Prostate gland (tissue), 2 donors: Measurements from ENCODE around the gene FOXO4. TPM values are rescaled to one million over a fixed set of nuclear protein-coding genes. Genes with fewer than 3 reads are reported as not detected.
A peak's percentile ranks its signal among the peaks of the same experiment; 100 is the strongest.

Experiments used
- DNase-seq: peaks from one replicate; pipeline ENCODE4 v3.0.0-alpha.2; 2019; ENCODE audit warnings: low spot score
- H3K27ac ChIP-seq, 2 donors: fragments of 200-600 bp; sonication (generic); 2 replicates each; pipeline ENCODE4 v1.5.1; 2017 to 2019
- H3K27me3 ChIP-seq: fragments of 200-600 bp; sonication (generic); replicated peaks from 2 replicates; pipeline ENCODE4 v1.5.1; 2019; ENCODE audit not compliant: insufficient read depth
- H3K36me3 ChIP-seq, 2 donors: fragments of 200-600 bp; sonication (generic); 1 replicate in 1 of 2; 2 replicates in 1 of 2; pipeline versions ENCODE4 v1.5.1 to v1.8.1; 2017 to 2019
- H3K4me1 ChIP-seq: fragments of 200-600 bp; sonication (generic); replicated peaks from 2 replicates; pipeline ENCODE4 v1.5.1; 2019
- H3K4me3 ChIP-seq, 2 donors: fragments of 200-600 bp; sonication (generic); 2 replicates each; pipeline ENCODE4 v1.5.1; 2017 to 2019
- H3K9me3 ChIP-seq: fragments of 200-600 bp; sonication (generic); 2 replicates; pipeline ENCODE4 v1.5.1; 2017
- CTCF ChIP-seq, 4 experiments: fragments of 200-600 bp in 2 of 4; fragments of 450-650 bp in 2 of 4; sonication (generic) in 2 of 4; IDR thresholded peaks; 1 replicate in 3 of 4; 2 replicates in 1 of 4; pipeline ENCODE4 v1.5.1; 2016 to 2019; ENCODE audit warnings: antibody characterized with exemption in 4 of 4, mild to moderate bottlenecking in 2 of 4, moderate library complexity in 2 of 4
- POLR2A ChIP-seq: fragments of 450-650 bp; IDR thresholded peaks from one replicate; pipeline ENCODE4 v1.6.1; 2016; ENCODE audit warnings: antibody characterized with exemption, mild to moderate bottlenecking
- POLR2AphosphoS5 ChIP-seq: sonication (generic); formaldehyde crosslinking; IDR thresholded peaks from one replicate; pipeline ENCODE4 v1.6.1; 2017; ENCODE audit warnings: antibody characterized with exemption
- WGBS: methylation state at CpG from one replicate; pipeline ENCODE4 v1.1.5; 2018; 5-methylcytosine and 5-hydroxymethylcytosine counted together
- intact Hi-C: fragments of 100-400 bp; cut with DNase I; formaldehyde crosslinking; loops from one replicate; pipeline ENCODE4 v1.14.2; 2022
- total RNA-seq, 2 donors: library from RNA; depleted of rRNA; stranded (reverse); fragments of >200 nt; gene quantifications; one replicate each; pipeline ENCODE4 v1.1.0, GENCODE V29; 2016

The FOXO4 gene
- total RNA-seq, 2 donors from 2014 or later, result 40.4 to 74.0 TPM

DNA sequence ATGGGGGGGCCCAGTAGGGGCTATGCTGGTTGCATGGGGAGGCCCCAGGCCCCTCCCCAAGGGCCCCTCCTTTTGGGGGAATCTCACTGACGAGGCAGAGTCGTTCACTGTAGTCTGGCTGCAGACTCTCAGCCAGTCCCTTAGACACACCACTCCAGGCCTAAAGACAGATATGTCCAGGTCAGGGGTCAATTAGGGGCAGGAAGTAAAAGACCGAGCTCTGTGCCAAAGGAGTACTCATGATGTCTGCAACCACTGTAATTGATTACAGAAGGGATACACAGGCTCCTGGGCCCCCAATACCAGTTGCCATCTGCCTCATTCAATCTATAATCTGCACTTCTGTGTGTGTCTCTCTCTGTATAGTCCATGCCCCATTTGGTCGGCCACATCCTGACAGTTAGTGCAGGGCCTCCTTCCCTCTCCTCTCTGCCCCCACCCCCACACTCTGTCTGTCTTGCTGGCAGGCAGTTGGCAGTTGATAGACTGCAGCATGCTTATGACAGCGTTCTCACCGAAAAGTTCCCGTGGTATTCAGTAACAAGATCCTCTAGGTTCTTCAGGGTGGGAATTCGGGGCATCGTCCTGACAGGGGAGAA lies 12.2 kb downstream of the FOXO4 start:
- H3K4me1 ChIP-seq, result no peaks in the 10 kb centered on the region
- H3K4me3 ChIP-seq, result no peak overlapping the region
- intact Hi-C loops, result no loop called here
- 30% methylated on average over 6 of the region's 9 CpGs for WGBS
- H3K36me3 ChIP-seq, result no peaks in the 10 kb centered on the region
- TF ChIP-seq POLR2A (no peak), CTCF (IDR thresholded peaks at IDR 0.05) (no peak), POLR2AphosphoS5 (no peak)
- H3K9me3 ChIP-seq, result no peaks in the 10 kb centered on the region
- no peak for DNase-seq
- no peak overlapping the region for H3K27ac ChIP-seq
- H3K27me3 ChIP-seq, result no peaks in the 10 kb centered on the region

DNA sequence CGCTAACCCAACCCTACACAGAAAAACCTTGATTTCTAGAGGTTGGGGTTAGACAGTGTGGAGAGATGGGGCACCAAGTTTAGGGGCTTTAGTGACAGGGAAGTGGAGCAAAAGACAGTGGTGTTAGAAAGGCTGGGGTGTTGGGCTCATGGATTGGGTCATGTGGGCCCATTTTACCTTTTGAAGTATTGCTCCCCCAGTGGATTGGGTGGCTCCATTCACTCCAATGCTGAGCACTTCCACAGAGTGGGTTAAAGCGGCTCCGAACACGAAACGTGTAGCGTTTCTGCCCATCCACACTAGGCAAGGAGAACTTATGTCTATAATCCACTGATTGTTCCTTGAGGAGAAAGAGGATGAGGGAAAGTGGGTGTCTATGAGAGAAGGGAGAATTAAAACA lies 13.4 kb downstream of the FOXO4 start:
- intact Hi-C loops, result no loop called here
- no peaks in the 10 kb centered on the region for H3K9me3 ChIP-seq
- TF ChIP-seq CTCF (IDR thresholded peaks at IDR 0.05) (no peak), POLR2A (no peak), POLR2AphosphoS5 (no peak)
- H3K27ac ChIP-seq, result no peak overlapping the region
- H3K4me1 ChIP-seq, result no peaks in the 10 kb centered on the region
- no peaks in the 10 kb centered on the region for H3K36me3 ChIP-seq
- WGBS, result 91% methylated on average over 6 of the region's 6 CpGs
- no peaks in the 10 kb centered on the region for H3K27me3 ChIP-seq
- H3K4me3 ChIP-seq, result no peak overlapping the region
- DNase-seq, result no peak

- H3K4me1 ChIP-seq, result no peaks in the 10 kb centered on the region
- TF ChIP-seq CTCF (IDR thresholded peaks at IDR 0.05) (no peak), POLR2AphosphoS5 (no peak), POLR2A (peak; percentile 9)
- H3K27ac ChIP-seq, result no peak within 1 kb of the TSS
- H3K36me3 ChIP-seq, result no peaks in the 10 kb centered on the region
- H3K4me3 ChIP-seq, result no peak within 1 kb of the TSS
- intact Hi-C loops, result no loop called here
- no peak for DNase-seq
- no peaks in the 10 kb centered on the region for H3K27me3 ChIP-seq
- 59% methylated on average over 8 of the region's 8 CpGs for WGBS
- H3K9me3 ChIP-seq, result no peaks in the 10 kb centered on the region
Observed at GRCh38 chrX:71111141-71111843, 15.6 kb downstream of the FOXO4 start, which contains the start of gene IL2RG. Gene IL2RG, minus strand, starts transcription at chrX:71111577. Its CDS starts 38 bp downstream, at chrX:71111539.

- no peaks in the 10 kb centered on the region for H3K4me1 ChIP-seq
- H3K36me3 ChIP-seq, result no peaks in the 10 kb centered on the region
- TF ChIP-seq POLR2A, result no peak
- no peak overlapping the region for H3K4me3 ChIP-seq
- no peak overlapping the region for H3K27ac ChIP-seq
- H3K9me3 ChIP-seq, result no peaks in the 10 kb centered on the region
- 67% methylated on average over 5 of the region's 5 CpGs for WGBS
- no peaks in the 10 kb centered on the region for H3K27me3 ChIP-seq
- intact Hi-C loops, result no loop called here
- DNase-seq, result no peak
Observed at GRCh38 chrX:71111921-71112431, 16.3 kb downstream of the FOXO4 start.

DNA sequence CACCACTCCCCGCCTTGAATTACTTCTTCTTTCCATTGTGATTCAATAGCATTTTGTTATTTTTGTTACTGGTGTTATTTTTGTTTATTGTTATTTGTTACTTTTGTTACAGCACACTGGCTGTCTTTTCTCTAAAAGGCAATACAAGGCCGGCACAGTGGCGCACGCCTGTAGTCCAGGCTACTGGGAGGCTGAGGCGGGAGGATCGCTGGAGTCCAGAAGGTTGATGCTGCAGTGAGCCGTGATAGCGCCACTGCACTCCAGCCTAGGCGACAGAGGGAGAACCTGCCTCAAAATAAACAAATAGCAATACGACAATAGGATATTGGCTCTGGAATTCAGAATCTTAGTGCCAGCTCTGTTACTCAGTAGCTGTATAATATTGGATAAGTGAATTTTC lies 21.7 kb downstream of the FOXO4 start:
- no peaks in the 10 kb centered on the region for H3K27me3 ChIP-seq
- H3K9me3 ChIP-seq, result no peaks in the 10 kb centered on the region
- 82% methylated on average over 10 of the region's 10 CpGs for WGBS
- intact Hi-C loops, result no loop called here
- no peaks in the 10 kb centered on the region for H3K4me1 ChIP-seq
- H3K27ac ChIP-seq, result no peak overlapping the region
- no peak for DNase-seq
- TF ChIP-seq CTCF (IDR thresholded peaks at IDR 0.05), result no peak
- no peak for TF ChIP-seq POLR2A
- TF ChIP-seq POLR2AphosphoS5, result no peak
- no peaks in the 10 kb centered on the region for H3K36me3 ChIP-seq
- H3K4me3 ChIP-seq, result no peak overlapping the region
